ENCODE results near the gene MANEAL.

GRCh38 chr1:37807220-37807554, 13.5 kb downstream of the MANEAL start:
- no peak for TF ChIP-seq REST (IDR thresholded peaks at IDR 0.05; ENCODE audit: insufficient replicate concordance, low read depth)
- TF ChIP-seq CTCF (IDR thresholded peaks at IDR 0.05; ENCODE audit: insufficient read depth, low read length): no peak
